Measurements from ENCODE around the gene HOXC4.

DNA sequence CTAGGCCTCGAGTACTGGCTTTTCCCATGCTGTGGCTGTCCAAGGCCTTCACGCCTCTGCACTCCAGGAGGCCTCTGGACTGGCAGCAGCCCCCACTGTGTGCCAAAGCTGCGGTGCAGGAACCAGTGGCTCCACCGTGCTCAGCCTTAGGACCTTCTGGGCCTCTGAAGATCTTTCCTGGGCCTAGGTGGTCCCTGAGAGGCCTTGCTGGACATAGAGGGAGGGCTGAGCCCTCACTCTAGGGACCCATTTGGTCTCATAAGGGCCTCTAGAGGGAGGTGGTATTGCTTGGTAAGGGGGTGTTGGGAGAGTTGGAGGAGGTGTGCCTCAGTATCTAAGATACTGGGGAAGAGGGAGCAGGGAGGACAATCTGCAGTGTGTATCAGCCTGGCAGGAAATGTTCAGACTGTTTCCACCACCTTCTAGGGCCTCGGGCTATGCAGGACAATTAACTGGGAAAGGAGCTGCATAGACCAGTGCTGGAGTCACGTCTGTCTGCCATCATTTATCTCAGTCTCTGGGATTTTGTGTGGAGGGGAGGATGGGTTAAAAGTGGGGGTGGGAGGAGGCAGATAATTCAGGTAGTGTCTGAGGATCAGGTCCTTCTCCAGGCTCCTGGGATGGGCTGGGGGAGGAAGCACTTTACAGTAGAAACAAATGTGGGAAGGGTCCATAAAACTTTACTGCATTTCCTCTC lies 17.9 kb upstream of the HOXC4 start:
- TF ChIP-seq, protein P1, sequence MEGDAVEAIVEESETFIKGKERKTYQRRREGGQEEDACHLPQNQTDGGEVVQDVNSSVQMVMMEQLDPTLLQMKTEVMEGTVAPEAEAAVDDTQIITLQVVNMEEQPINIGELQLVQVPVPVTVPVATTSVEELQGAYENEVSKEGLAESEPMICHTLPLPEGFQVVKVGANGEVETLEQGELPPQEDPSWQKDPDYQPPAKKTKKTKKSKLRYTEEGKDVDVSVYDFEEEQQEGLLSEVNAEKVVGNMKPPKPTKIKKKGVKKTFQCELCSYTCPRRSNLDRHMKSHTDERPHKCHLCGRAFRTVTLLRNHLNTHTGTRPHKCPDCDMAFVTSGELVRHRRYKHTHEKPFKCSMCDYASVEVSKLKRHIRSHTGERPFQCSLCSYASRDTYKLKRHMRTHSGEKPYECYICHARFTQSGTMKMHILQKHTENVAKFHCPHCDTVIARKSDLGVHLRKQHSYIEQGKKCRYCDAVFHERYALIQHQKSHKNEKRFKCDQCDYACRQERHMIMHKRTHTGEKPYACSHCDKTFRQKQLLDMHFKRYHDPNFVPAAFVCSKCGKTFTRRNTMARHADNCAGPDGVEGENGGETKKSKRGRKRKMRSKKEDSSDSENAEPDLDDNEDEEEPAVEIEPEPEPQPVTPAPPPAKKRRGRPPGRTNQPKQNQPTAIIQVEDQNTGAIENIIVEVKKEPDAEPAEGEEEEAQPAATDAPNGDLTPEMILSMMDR (IDR thresholded peaks at IDR 0.05), result no peak
- TF ChIP-seq EP300 (IDR thresholded peaks at IDR 0.05) (no peak), POLR2A (IDR thresholded peaks at IDR 0.05) (no peak)

All from sigmoid colon (tissue), 4 donors.